ENCODE results near the gene PRSS8. TPM values are rescaled to one million over a fixed set of nuclear protein-coding genes. Genes with fewer than 3 reads are reported as not detected.

PRSS8 gene
- total RNA-seq, 1 experiment from 2014 or later, result 42.6 TPM

DNA sequence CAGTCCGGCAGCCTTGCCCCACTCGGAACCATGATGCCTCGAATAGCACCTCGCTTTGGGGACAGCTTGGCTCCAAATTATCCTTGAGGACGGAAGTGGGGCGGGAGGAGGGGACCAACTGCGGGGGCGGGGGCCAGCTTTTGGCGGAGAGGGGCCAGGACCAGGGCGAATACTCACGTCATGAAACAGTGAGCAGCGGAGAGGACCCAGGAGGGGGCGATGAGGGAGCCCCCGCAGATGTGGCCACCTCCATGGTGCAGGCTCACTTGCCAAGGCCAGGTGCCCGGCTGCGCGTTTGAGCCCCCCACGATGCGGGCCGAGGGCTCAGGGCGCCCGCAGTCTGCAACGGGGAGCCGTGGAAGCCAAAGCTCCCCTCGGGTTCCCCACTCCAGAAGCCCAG, 13.4 kb upstream of the PRSS8 start:
- Histone ChIP-seq H3K4me3 (replicated peaks in 1 of 2; ENCODE audit: low read depth in 1 of 2, low read length in 2 of 2) (no peak overlapping the region), H3K9me2 (ENCODE audit: insufficient read depth) (no peaks in the 10 kb centered on the region), H3K4me1 (ENCODE audit: control insufficient read depth in 1 of 2, insufficient read depth in 2 of 2, low read length in 2 of 2) (peaks cover 14 to 29% of the 10 kb centered on the region in 2 experiments; a peak in 3 of 4 replicates), H3K9ac (ENCODE audit: low read length) (no peak overlapping the region), H3K36me3 (ENCODE audit: control insufficient read depth in 1 of 2, insufficient read depth in 2 of 2, low read length in 2 of 2) (no peaks in the 10 kb centered on the region), H3K27me3 (ENCODE audit: insufficient read depth, low read length) (no peaks in the 10 kb centered on the region), H4K20me1 (ENCODE audit: insufficient read depth) (no peaks in the 10 kb centered on the region), H3K27ac (ENCODE audit: low read depth, low read length) (no peak overlapping the region), H3K9me3 (ENCODE audit: control insufficient read depth in 1 of 2, insufficient read depth in 1 of 2, low read depth in 1 of 2, low read length in 2 of 2) (no peaks in the 10 kb centered on the region), H2AFZ (ENCODE audit: low read depth, low read length, poor library complexity, severe bottlenecking) (no peak overlapping the region), H3K79me2 (ENCODE audit: insufficient read depth, low read length) (no peaks in the 10 kb centered on the region), H3K4me2 (ENCODE audit: low read length) (no peak overlapping the region)
- TF ChIP-seq SP1 (IDR thresholded peaks at IDR 0.05; ENCODE audit: low read depth) (no peak), ZBTB33 (IDR thresholded peaks at IDR 0.05; ENCODE audit: extremely low read depth, insufficient replicate concordance, low read length) (no peak), ELF1 (IDR thresholded peaks at IDR 0.05; ENCODE audit: borderline replicate concordance, low read depth) (no peak), ATF3 (IDR thresholded peaks at IDR 0.05) (no peak), CBX3 (IDR thresholded peaks at IDR 0.05; ENCODE audit: low read depth) (no peak), FOSL1 (IDR thresholded peaks at IDR 0.05; ENCODE audit: low read depth) (no peak), POLR2A (IDR thresholded peaks at IDR 0.05; ENCODE audit: borderline replicate concordance, extremely low read depth, insufficient read depth, insufficient read length) (no peak), EGR1 (IDR thresholded peaks at IDR 0.05; ENCODE audit: low read depth) (no peak), ZNF274 (IDR thresholded peaks at IDR 0.05; ENCODE audit: low read depth, low read length) (no peak), ZFX (IDR thresholded peaks at IDR 0.05) (no peak), JUND (IDR thresholded peaks at IDR 0.05) (no peak), SRF (IDR thresholded peaks at IDR 0.05; ENCODE audit: low read depth) (no peak), YY1 (IDR thresholded peaks at IDR 0.05; ENCODE audit: extremely low read depth, insufficient replicate concordance, low read depth, low read length) (no peak)
- TF ChIP-seq, protein P1, sequence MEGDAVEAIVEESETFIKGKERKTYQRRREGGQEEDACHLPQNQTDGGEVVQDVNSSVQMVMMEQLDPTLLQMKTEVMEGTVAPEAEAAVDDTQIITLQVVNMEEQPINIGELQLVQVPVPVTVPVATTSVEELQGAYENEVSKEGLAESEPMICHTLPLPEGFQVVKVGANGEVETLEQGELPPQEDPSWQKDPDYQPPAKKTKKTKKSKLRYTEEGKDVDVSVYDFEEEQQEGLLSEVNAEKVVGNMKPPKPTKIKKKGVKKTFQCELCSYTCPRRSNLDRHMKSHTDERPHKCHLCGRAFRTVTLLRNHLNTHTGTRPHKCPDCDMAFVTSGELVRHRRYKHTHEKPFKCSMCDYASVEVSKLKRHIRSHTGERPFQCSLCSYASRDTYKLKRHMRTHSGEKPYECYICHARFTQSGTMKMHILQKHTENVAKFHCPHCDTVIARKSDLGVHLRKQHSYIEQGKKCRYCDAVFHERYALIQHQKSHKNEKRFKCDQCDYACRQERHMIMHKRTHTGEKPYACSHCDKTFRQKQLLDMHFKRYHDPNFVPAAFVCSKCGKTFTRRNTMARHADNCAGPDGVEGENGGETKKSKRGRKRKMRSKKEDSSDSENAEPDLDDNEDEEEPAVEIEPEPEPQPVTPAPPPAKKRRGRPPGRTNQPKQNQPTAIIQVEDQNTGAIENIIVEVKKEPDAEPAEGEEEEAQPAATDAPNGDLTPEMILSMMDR (IDR thresholded peaks at IDR 0.05 in 2 of 3, conservative IDR thresholded peaks at IDR 0.05 in 1 of 3; ENCODE audit: borderline replicate concordance in 1 of 3, insufficient read depth in 1 of 3, low read depth in 2 of 3, low read length in 2 of 3), result no peak
- TF ChIP-seq, protein P2, sequence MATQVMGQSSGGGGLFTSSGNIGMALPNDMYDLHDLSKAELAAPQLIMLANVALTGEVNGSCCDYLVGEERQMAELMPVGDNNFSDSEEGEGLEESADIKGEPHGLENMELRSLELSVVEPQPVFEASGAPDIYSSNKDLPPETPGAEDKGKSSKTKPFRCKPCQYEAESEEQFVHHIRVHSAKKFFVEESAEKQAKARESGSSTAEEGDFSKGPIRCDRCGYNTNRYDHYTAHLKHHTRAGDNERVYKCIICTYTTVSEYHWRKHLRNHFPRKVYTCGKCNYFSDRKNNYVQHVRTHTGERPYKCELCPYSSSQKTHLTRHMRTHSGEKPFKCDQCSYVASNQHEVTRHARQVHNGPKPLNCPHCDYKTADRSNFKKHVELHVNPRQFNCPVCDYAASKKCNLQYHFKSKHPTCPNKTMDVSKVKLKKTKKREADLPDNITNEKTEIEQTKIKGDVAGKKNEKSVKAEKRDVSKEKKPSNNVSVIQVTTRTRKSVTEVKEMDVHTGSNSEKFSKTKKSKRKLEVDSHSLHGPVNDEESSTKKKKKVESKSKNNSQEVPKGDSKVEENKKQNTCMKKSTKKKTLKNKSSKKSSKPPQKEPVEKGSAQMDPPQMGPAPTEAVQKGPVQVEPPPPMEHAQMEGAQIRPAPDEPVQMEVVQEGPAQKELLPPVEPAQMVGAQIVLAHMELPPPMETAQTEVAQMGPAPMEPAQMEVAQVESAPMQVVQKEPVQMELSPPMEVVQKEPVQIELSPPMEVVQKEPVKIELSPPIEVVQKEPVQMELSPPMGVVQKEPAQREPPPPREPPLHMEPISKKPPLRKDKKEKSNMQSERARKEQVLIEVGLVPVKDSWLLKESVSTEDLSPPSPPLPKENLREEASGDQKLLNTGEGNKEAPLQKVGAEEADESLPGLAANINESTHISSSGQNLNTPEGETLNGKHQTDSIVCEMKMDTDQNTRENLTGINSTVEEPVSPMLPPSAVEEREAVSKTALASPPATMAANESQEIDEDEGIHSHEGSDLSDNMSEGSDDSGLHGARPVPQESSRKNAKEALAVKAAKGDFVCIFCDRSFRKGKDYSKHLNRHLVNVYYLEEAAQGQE (IDR thresholded peaks at IDR 0.05; ENCODE audit: low read depth), result no peak
- no TSS peak for BruUV-seq (replicated peaks)
- intact Hi-C loops (cut with micrococcal nuclease), result no loop called here
- ChIA-PET CTCF (no interaction called here), RAD21 (ENCODE audit: low non-redundant PET in 1 of 2, low total read pairs in 2 of 2, uncharacterized antibody in 2 of 2, unreplicated experiment in 2 of 2) (no interaction called here), POLR2A (interaction anchor here (0.7 kb wide), 1 partner anchor 31 kb away, joined by 3 read pairs; the partner anchor contains the start of gene KAT8)
- no peak for DNase-seq (ENCODE audit: low read depth, low spot score)
- no peak for ATAC-seq

Measured in HCT116 (cell line).